Gastrocnemius medialis (tissue), 4 donors: ENCODE data around the gene LSAMP.

Experiments used
- POLR2A ChIP-seq, 2 donors: fragments of 450-650 bp; IDR thresholded peaks; one replicate each; pipeline ENCODE4 v1.6.1; 2017; ENCODE audit warnings: antibody characterized with exemption in 2 of 2, mild to moderate bottlenecking in 2 of 2, moderate library complexity in 2 of 2
- TF ChIP-seq, protein P1 (sequence below), 5 experiments: fragments of 450-650 bp in 3 of 5; fragments of 200-600 bp in 2 of 5; sonication (generic) in 2 of 5; IDR thresholded peaks in 4 of 5; conservative IDR thresholded peaks in 1 of 5; 1 replicate in 4 of 5; 2 replicates in 1 of 5; pipeline ENCODE4 v1.5.1; 2016 to 2019; ENCODE audit warnings: antibody characterized with exemption in 5 of 5, mild to moderate bottlenecking in 3 of 5, moderate library complexity in 3 of 5

DNA sequence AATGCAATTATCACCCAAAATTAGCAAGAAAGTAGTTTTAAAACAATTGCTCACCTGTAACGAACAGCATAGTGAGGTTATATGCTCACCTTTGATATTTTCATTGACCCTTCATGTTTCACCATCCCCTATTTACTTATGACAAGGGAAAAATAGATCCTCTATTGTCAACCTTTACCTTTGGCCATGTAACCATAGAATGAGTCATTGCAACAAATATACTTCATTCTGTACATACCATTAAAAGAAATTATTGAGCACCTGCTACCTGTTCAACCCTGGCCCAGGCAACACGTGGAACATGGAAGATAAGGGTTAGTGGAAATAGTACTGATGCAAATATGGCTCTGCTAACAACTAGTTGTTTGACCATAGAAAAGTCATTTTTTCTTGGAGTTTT is 20.2 kb downstream of the LSAMP start:
- no peak for TF ChIP-seq POLR2A (IDR thresholded peaks at IDR 0.05)
- TF ChIP-seq, protein P1, sequence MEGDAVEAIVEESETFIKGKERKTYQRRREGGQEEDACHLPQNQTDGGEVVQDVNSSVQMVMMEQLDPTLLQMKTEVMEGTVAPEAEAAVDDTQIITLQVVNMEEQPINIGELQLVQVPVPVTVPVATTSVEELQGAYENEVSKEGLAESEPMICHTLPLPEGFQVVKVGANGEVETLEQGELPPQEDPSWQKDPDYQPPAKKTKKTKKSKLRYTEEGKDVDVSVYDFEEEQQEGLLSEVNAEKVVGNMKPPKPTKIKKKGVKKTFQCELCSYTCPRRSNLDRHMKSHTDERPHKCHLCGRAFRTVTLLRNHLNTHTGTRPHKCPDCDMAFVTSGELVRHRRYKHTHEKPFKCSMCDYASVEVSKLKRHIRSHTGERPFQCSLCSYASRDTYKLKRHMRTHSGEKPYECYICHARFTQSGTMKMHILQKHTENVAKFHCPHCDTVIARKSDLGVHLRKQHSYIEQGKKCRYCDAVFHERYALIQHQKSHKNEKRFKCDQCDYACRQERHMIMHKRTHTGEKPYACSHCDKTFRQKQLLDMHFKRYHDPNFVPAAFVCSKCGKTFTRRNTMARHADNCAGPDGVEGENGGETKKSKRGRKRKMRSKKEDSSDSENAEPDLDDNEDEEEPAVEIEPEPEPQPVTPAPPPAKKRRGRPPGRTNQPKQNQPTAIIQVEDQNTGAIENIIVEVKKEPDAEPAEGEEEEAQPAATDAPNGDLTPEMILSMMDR (IDR thresholded peaks at IDR 0.05 in 4 of 5, conservative IDR thresholded peaks at IDR 0.05 in 1 of 5), result no peak
